ENCODE results near the gene MED12. TPM values are rescaled to one million over a fixed set of nuclear protein-coding genes. Genes with fewer than 3 reads are reported as not detected.

MED12 gene
- total RNA-seq = 81.7 and 102 TPM in 2 replicates

DNA sequence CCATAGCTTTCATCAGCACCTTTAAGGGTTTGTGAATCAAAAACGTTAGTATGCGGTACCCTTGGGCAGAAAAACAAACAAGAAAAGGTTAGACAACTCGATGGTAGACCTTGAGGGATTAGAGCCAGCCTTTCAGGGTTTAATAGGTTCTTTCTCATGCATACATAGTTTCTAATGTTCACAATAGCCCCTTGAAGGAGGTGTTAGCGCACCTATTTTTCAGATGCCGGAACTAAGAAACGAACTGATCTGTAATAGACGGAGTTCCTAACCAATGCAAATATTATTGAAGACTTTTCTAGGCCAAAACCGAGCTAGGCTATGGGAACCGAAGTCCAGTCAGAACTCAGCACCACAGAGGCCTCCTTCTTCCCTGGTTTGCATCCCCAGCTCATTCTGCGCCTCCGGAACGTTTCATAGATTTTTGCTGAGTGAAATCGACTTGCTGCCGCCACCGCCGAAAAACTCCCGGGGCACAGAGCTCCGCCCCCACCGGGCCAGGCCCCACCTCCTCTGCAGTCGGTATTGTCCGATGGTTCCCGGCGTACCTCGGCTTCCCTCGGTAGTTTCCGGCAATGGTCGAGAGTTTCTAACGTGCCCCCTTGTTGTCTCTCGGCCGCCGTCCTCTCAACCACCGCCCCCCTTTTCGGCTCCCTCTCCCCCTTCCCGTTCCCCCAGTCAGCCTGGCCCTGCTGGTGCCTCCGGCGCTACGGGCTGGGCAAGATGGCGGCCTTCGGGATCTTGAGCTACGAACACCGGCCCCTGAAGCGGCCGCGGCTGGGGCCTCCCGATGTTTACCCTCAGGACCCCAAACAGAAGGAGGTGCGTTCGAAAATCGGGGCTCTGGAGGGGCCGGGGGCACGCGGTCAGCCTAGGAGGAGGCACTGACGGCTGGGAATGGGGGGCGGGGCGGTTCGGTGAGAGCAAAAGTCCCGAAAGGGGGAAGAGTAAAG, at the start of gene MED12:
TSS of gene MED12 (plus strand) at position 565 of the 953 bp plus-strand sequence. CDS start at position 724, 159 bp downstream.
- ChIA-PET CTCF (interaction anchor here (1.3 to 2.1 kb wide), 3 partner anchors 13 to 19 kb away, joined by 3 to 10 read pairs (median 7); no protein-coding TSS in a partner anchor), POLR2A (interaction anchor here (0.5 to 5.0 kb wide), 16 partner anchors 9 to 414 kb away, joined by 3 to 89 read pairs (median 6); partner anchors contain the start of genes CXorf65, FOXO4, NONO and OGT)
- H3K27me3 Mint-ChIP-seq = no peaks in the 10 kb centered on the region
- H3K9me3 Mint-ChIP-seq = no peaks in the 10 kb centered on the region
- H3K4me3 Mint-ChIP-seq = peak within 1 kb of the TSS; percentile 85
- peak; percentile 76 for DNase-seq
- ATAC-seq (ENCODE audit: low read depth) = peak; percentile 96
- intact Hi-C loops (cut with micrococcal nuclease) = loop anchor here (1.0 to 2.0 kb wide), 5 partner anchors 11 to 164 kb away; partner anchors contain the start of genes FOXO4, NONO and SNX12
- peak within 1 kb of the TSS; percentile 89 for H3K27ac Mint-ChIP-seq
- TF ChIP-seq, protein P1, sequence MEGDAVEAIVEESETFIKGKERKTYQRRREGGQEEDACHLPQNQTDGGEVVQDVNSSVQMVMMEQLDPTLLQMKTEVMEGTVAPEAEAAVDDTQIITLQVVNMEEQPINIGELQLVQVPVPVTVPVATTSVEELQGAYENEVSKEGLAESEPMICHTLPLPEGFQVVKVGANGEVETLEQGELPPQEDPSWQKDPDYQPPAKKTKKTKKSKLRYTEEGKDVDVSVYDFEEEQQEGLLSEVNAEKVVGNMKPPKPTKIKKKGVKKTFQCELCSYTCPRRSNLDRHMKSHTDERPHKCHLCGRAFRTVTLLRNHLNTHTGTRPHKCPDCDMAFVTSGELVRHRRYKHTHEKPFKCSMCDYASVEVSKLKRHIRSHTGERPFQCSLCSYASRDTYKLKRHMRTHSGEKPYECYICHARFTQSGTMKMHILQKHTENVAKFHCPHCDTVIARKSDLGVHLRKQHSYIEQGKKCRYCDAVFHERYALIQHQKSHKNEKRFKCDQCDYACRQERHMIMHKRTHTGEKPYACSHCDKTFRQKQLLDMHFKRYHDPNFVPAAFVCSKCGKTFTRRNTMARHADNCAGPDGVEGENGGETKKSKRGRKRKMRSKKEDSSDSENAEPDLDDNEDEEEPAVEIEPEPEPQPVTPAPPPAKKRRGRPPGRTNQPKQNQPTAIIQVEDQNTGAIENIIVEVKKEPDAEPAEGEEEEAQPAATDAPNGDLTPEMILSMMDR (IDR thresholded peaks at IDR 0.05) = no peak
- peaks cover 16% of the 10 kb centered on the region for H3K4me1 Mint-ChIP-seq
- peaks cover 29% of the 10 kb centered on the region for H3K36me3 Mint-ChIP-seq (ENCODE audit: low read depth)

DNA sequence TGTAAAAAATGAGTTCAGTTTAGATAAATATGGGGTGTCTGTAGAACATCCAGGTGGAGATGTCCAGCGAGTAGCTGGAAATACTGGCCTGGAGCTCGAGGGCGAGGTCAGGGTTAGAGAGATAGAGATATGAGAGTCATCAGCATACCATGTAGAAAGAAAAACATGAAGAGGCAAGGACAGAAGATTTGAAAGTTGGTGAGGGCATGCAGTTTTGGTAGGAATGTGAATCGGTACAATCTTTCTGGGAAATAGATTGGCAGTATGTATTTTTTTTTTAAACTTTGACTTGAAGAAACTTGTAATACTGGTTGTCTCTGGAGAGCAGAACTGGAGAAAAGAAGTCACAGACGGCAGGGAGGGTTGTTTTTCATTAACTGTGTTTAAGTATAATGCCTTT, 47.9 kb upstream of the MED12 start:
- DNase-seq (no peak), ATAC-seq (ENCODE audit: low read depth) (no peak)
- TF ChIP-seq, protein P1 (IDR thresholded peaks at IDR 0.05) = no peak
- intact Hi-C loops (cut with micrococcal nuclease) = no loop called here
- Mint-ChIP-seq H3K4me1 (peaks cover 13% of the 10 kb centered on the region), H3K27ac (no peak overlapping the region), H3K4me3 (no peak overlapping the region), H3K27me3 (peaks cover 3% of the 10 kb centered on the region), H3K36me3 (ENCODE audit: low read depth) (peaks cover 7% of the 10 kb centered on the region), H3K9me3 (no peaks in the 10 kb centered on the region)
- POLR2A ChIA-PET = no interaction called here
- CTCF ChIA-PET = no interaction called here

DNA sequence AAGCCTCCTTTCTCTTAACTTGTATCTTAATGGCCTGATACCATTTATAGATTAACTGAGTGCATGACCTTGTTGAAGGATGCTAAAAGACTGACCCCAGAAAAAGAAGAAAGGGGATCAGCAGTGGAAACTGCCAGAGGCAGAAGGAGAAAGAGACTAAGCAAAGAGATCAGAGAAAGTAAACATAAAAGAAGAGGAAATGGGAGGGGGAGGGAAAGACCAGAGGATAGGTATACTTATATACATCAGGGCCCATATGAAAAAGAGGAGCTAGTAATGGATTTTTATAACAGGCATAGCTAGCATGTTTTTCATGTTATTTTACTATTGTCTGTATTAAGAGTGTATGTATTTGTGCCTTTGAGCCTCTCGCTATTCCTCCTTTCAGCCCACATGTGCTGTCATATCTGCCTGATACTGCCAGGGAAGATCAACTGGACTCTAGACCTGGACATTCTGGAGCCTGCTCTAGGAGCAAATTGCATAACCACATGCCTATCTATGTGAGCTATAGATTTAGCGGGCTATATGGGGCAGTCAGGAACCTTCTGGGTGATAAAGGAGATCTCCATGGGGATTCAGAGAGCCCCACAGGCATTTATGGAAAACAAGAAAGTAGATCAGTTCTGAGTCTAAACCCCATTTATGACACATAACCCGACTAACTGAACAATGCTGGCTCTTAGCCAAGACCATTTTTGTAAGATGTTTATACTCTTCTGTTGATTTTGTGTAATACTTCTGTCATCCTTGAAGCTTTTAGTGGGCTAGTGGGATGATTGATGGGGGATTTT, 36.9 kb upstream of the MED12 start:
- H3K4me3 Mint-ChIP-seq = no peak overlapping the region
- DNase-seq (no peak), ATAC-seq (ENCODE audit: low read depth) (no peak)
- H3K36me3 Mint-ChIP-seq (ENCODE audit: low read depth) = no peaks in the 10 kb centered on the region
- ChIA-PET CTCF (no interaction called here), POLR2A (no interaction called here)
- intact Hi-C loops (cut with micrococcal nuclease) = no loop called here
- TF ChIP-seq, protein P1 (IDR thresholded peaks at IDR 0.05) = no peak
- H3K27ac Mint-ChIP-seq = no peak overlapping the region
- H3K4me1 Mint-ChIP-seq = no peaks in the 10 kb centered on the region
- H3K9me3 Mint-ChIP-seq = no peaks in the 10 kb centered on the region
- no peaks in the 10 kb centered on the region for H3K27me3 Mint-ChIP-seq

DNA sequence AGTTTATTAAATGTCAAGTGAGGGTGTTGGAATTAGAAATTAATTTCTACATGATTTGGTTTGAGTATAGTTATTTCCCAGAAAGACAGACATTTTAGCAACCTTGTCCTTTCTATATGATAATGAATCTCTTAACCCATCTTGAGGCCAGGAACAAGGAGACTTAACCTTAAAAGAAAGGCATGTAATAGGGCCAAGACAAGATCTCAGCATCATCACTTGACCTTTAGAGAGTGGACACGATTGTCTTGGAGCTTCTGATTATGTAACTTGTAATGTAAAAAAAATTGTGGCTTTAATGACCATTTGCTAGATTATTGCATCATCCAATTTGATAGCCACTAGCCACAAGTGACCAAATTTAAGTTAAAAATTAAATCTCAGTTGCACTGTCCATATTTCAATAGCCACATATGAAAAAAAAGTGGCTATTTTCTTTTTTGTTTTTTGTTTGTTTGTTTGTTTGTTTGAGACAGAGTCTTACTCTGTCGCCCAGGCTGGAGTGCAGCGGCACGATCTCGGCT, 36.2 kb upstream of the MED12 start:
- CTCF ChIA-PET = no interaction called here
- no peak for ATAC-seq (ENCODE audit: low read depth)
- intact Hi-C loops (cut with micrococcal nuclease) = no loop called here

More for the DNA sequence above, 36.2 kb upstream of the MED12 start:
- TF ChIP-seq, protein P1 (IDR thresholded peaks at IDR 0.05) = no peak
- H3K9me3 Mint-ChIP-seq = no peaks in the 10 kb centered on the region
- H3K36me3 Mint-ChIP-seq (ENCODE audit: low read depth) = no peaks in the 10 kb centered on the region
- no peaks in the 10 kb centered on the region for H3K27me3 Mint-ChIP-seq
- H3K4me3 Mint-ChIP-seq = no peak overlapping the region
- no peaks in the 10 kb centered on the region for H3K4me1 Mint-ChIP-seq
- DNase-seq = no peak
- POLR2A ChIA-PET = no interaction called here
- H3K27ac Mint-ChIP-seq = no peak overlapping the region
